Measurements from ENCODE around the gene CCL8.

CCL8 gene

GRCh38 chr17:34339138-34339770, 20.0 kb downstream of the CCL8 start:
- no peak for DNase-seq (ENCODE audit: low spot score)
- Histone ChIP-seq H2BK5ac (ENCODE audit: low read length) (no peak overlapping the region), H3K23ac (ENCODE audit: low read depth, low read length, poor library complexity) (no peak overlapping the region), H3K14ac (ENCODE audit: low read length) (no peak overlapping the region), H2BK120ac (ENCODE audit: low read depth, low read length) (no peak overlapping the region), H3K4me2 (ENCODE audit: insufficient read depth, low read length, poor library complexity, severe bottlenecking) (no peak overlapping the region), H3K36me3 (replicated peaks in 1 of 2; ENCODE audit: control insufficient read depth in 2 of 2, insufficient read depth in 2 of 2, low read length in 2 of 2) (no peaks in the 10 kb centered on the region), H3K4me3 (ENCODE audit: low read length in 2 of 2) (no peak overlapping the region), H3K27me3 (ENCODE audit: control insufficient read depth in 3 of 3, insufficient read depth in 3 of 3, low read depth in 1 of 3, low read length in 3 of 3) (no peaks in the 10 kb centered on the region), H3K18ac (ENCODE audit: low read length) (no peak overlapping the region), H3K9ac (ENCODE audit: low read depth, low read length, poor library complexity) (no peak overlapping the region), H2BK15ac (ENCODE audit: low read length) (no peak overlapping the region), H4K8ac (ENCODE audit: low read depth, low read length) (no peak overlapping the region), H2AK5ac (ENCODE audit: low read depth, low read length) (no peak overlapping the region), H3K4me1 (ENCODE audit: control insufficient read depth in 2 of 2, insufficient read depth in 1 of 2, low read depth in 1 of 2, low read length in 2 of 2) (no peaks in the 10 kb centered on the region), H4K91ac (ENCODE audit: low read depth, low read length, poor library complexity) (no peak overlapping the region), H2BK12ac (ENCODE audit: low read length) (no peak overlapping the region), H3K27ac (replicated peaks; ENCODE audit: low read length) (no peak overlapping the region), H2AFZ (ENCODE audit: low read length) (no peak overlapping the region), H3K4ac (ENCODE audit: low read length) (no peak overlapping the region), H3K9me3 (replicated peaks in 1 of 2; ENCODE audit: control insufficient read depth in 2 of 2, insufficient read depth in 1 of 2, low read depth in 1 of 2, low read length in 2 of 2) (no peaks in the 10 kb centered on the region), H3K79me1 (ENCODE audit: low read depth, low read length) (no peaks in the 10 kb centered on the region)
- 100% methylated on average over 1 of the region's 3 CpGs; no CpG with 5 or more reads in 1 of the 2 donors for WGBS, 2 donors (ENCODE audit: extremely low coverage in 2 of 2, insufficient read length in 2 of 2, insufficient replicate concordance in 1 of 2)

- no peak for DNase-seq (ENCODE audit: low spot score)
- Histone ChIP-seq H3K79me1 (ENCODE audit: low read depth, low read length) (no peaks in the 10 kb centered on the region), H2BK5ac (ENCODE audit: low read length) (no peak overlapping the region), H3K9ac (ENCODE audit: low read depth, low read length, poor library complexity) (no peak overlapping the region), H3K23ac (ENCODE audit: low read depth, low read length, poor library complexity) (no peak overlapping the region), H3K4me1 (ENCODE audit: control insufficient read depth in 2 of 2, insufficient read depth in 1 of 2, low read depth in 1 of 2, low read length in 2 of 2) (no peaks in the 10 kb centered on the region), H3K27ac (replicated peaks; ENCODE audit: low read length) (no peak overlapping the region), H3K4me2 (ENCODE audit: insufficient read depth, low read length, poor library complexity, severe bottlenecking) (no peak overlapping the region), H3K36me3 (replicated peaks in 1 of 2; ENCODE audit: control insufficient read depth in 2 of 2, insufficient read depth in 2 of 2, low read length in 2 of 2) (no peaks in the 10 kb centered on the region), H3K4me3 (ENCODE audit: low read length in 2 of 2) (no peak overlapping the region), H2BK15ac (ENCODE audit: low read length) (no peak overlapping the region), H2AFZ (ENCODE audit: low read length) (no peak overlapping the region), H2BK12ac (ENCODE audit: low read length) (no peak overlapping the region), H3K9me3 (replicated peaks in 1 of 2; ENCODE audit: control insufficient read depth in 2 of 2, insufficient read depth in 1 of 2, low read depth in 1 of 2, low read length in 2 of 2) (no peaks in the 10 kb centered on the region), H3K14ac (ENCODE audit: low read length) (no peak overlapping the region), H3K27me3 (ENCODE audit: control insufficient read depth in 3 of 3, insufficient read depth in 3 of 3, low read depth in 1 of 3, low read length in 3 of 3) (no peaks in the 10 kb centered on the region), H3K18ac (ENCODE audit: low read length) (no peak overlapping the region), H3K4ac (ENCODE audit: low read length) (no peak overlapping the region), H4K8ac (ENCODE audit: low read depth, low read length) (no peak overlapping the region), H2BK120ac (ENCODE audit: low read depth, low read length) (no peak overlapping the region), H4K91ac (ENCODE audit: low read depth, low read length, poor library complexity) (no peak overlapping the region), H2AK5ac (ENCODE audit: low read depth, low read length) (no peak overlapping the region)
- WGBS, 2 donors (ENCODE audit: extremely low coverage in 2 of 2, insufficient read length in 2 of 2, insufficient replicate concordance in 1 of 2) = no CpG with 5 or more reads among the region's 2 CpGs
Measured at GRCh38 chr17:34341916-34342315, 22.7 kb downstream of the CCL8 start.

- Histone ChIP-seq H2BK5ac (ENCODE audit: low read length) (no peak overlapping the region), H3K4me3 (ENCODE audit: low read length in 2 of 2) (no peak overlapping the region), H4K8ac (ENCODE audit: low read depth, low read length) (no peak overlapping the region), H3K4me2 (ENCODE audit: insufficient read depth, low read length, poor library complexity, severe bottlenecking) (no peak overlapping the region), H3K36me3 (replicated peaks in 1 of 2; ENCODE audit: control insufficient read depth in 2 of 2, insufficient read depth in 2 of 2, low read length in 2 of 2) (no peaks in the 10 kb centered on the region), H3K9ac (ENCODE audit: low read depth, low read length, poor library complexity) (no peak overlapping the region), H2AFZ (ENCODE audit: low read length) (no peak overlapping the region), H2BK15ac (ENCODE audit: low read length) (no peak overlapping the region), H2BK120ac (ENCODE audit: low read depth, low read length) (no peak overlapping the region), H3K79me1 (ENCODE audit: low read depth, low read length) (no peaks in the 10 kb centered on the region), H2AK5ac (ENCODE audit: low read depth, low read length) (no peak overlapping the region), H3K27ac (replicated peaks; ENCODE audit: low read length) (no peak overlapping the region), H3K23ac (ENCODE audit: low read depth, low read length, poor library complexity) (no peak overlapping the region), H3K18ac (ENCODE audit: low read length) (no peak overlapping the region), H3K14ac (ENCODE audit: low read length) (no peak overlapping the region), H3K4ac (ENCODE audit: low read length) (no peak overlapping the region), H3K4me1 (ENCODE audit: control insufficient read depth in 2 of 2, insufficient read depth in 1 of 2, low read depth in 1 of 2, low read length in 2 of 2) (no peaks in the 10 kb centered on the region), H4K91ac (ENCODE audit: low read depth, low read length, poor library complexity) (no peak overlapping the region), H3K27me3 (ENCODE audit: control insufficient read depth in 3 of 3, insufficient read depth in 3 of 3, low read depth in 1 of 3, low read length in 3 of 3) (no peaks in the 10 kb centered on the region), H3K9me3 (replicated peaks in 1 of 2; ENCODE audit: control insufficient read depth in 2 of 2, insufficient read depth in 1 of 2, low read depth in 1 of 2, low read length in 2 of 2) (no peaks in the 10 kb centered on the region), H2BK12ac (ENCODE audit: low read length) (no peak overlapping the region)
- no CpG with 5 or more reads among the region's 4 CpGs for WGBS, 2 donors (ENCODE audit: extremely low coverage in 2 of 2, insufficient read length in 2 of 2, insufficient replicate concordance in 1 of 2)
- no peak for DNase-seq (ENCODE audit: low spot score)
Measured at GRCh38 chr17:34347063-34347462, 27.8 kb downstream of the CCL8 start.

- Histone ChIP-seq H3K27ac (replicated peaks; ENCODE audit: low read length) (no peak overlapping the region), H3K9ac (ENCODE audit: low read depth, low read length, poor library complexity) (no peak overlapping the region), H3K4ac (ENCODE audit: low read length) (peak overlapping the region; percentile 67), H4K91ac (ENCODE audit: low read depth, low read length, poor library complexity) (no peak overlapping the region), H2AFZ (ENCODE audit: low read length) (no peak overlapping the region), H3K36me3 (replicated peaks in 1 of 2; ENCODE audit: control insufficient read depth in 2 of 2, insufficient read depth in 2 of 2, low read length in 2 of 2) (no peaks in the 10 kb centered on the region), H3K4me3 (ENCODE audit: low read length in 2 of 2) (no peak overlapping the region), H3K9me3 (replicated peaks in 1 of 2; ENCODE audit: control insufficient read depth in 2 of 2, insufficient read depth in 1 of 2, low read depth in 1 of 2, low read length in 2 of 2) (no peaks in the 10 kb centered on the region), H2BK5ac (ENCODE audit: low read length) (peak overlapping the region; percentile 43), H2BK120ac (ENCODE audit: low read depth, low read length) (no peak overlapping the region), H3K79me1 (ENCODE audit: low read depth, low read length) (no peaks in the 10 kb centered on the region), H3K23ac (ENCODE audit: low read depth, low read length, poor library complexity) (no peak overlapping the region), H2BK12ac (ENCODE audit: low read length) (no peak overlapping the region), H3K27me3 (ENCODE audit: control insufficient read depth in 3 of 3, insufficient read depth in 3 of 3, low read depth in 1 of 3, low read length in 3 of 3) (no peaks in the 10 kb centered on the region), H3K4me1 (ENCODE audit: control insufficient read depth in 2 of 2, insufficient read depth in 1 of 2, low read depth in 1 of 2, low read length in 2 of 2) (no peaks in the 10 kb centered on the region), H4K8ac (ENCODE audit: low read depth, low read length) (no peak overlapping the region), H2AK5ac (ENCODE audit: low read depth, low read length) (no peak overlapping the region), H3K18ac (ENCODE audit: low read length) (no peak overlapping the region), H3K14ac (ENCODE audit: low read length) (no peak overlapping the region), H2BK15ac (ENCODE audit: low read length) (no peak overlapping the region), H3K4me2 (ENCODE audit: insufficient read depth, low read length, poor library complexity, severe bottlenecking) (no peak overlapping the region)
- no CpG with 5 or more reads among the region's 4 CpGs for WGBS, 2 donors (ENCODE audit: extremely low coverage in 2 of 2, insufficient read length in 2 of 2, insufficient replicate concordance in 1 of 2)
- no peak for DNase-seq (ENCODE audit: low spot score)
Measured at GRCh38 chr17:34349751-34350150, 30.5 kb downstream of the CCL8 start.
